ENCODE data around the gene GPR143.
"Not testable (repeated sequence)": the region's sequence is repeated elsewhere in the genome, so short reads cannot be mapped to it uniquely, and the experiment has no call there.

Gene GPR143

DNA sequence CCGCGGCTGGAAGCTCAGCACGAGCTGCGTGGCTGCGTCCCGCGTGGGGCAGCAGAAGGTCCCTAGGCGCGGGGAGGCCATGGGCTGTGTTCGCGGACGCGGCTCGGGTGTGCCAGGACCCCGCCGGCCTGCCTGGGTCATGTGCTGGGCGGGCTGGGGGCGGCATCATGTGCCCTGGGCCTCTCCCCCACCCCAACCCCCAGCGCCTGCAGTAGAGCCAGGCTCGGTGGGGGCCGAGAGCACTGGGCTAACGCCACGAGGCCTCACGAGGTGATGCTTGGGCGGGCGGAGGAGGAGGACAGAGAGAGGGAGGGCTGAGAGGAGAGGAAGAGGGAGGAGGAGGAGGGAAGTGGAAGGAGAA, at the start of gene GPR143:
Gene GPR143 (minus strand): TSS at position 111 of the 361 bp plus-strand sequence. CDS start 30 bp downstream, at position 81.
- no peak for ATAC-seq
- no peak for DNase-seq

GRCh38 chrX:9811086-9811485, 45.4 kb upstream of the GPR143 start:
- not testable (repeated sequence) for ATAC-seq

DNA sequence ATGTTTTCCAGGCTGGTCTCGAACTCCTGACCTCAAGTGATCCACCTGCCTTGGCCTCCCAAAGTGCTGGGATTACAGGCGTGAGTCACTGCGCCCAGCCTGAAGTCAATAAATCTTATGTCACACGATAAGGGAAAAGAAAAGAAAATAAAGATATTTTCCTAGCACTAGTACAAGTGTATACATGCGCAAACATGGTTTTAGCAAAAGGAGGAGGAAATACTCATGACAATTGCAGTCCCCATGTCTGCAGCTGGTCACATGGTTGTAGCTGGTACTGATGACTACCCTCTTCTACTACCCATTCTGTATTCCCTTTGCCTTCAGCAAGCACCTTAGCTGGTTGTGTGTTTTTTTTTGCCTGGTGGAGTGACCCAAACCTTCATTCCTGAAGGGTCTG, 44.2 kb upstream of the GPR143 start:
- not testable (repeated sequence) for DNase-seq, ATAC-seq

More at GRCh38 chrX:9811086-9811485, 45.4 kb upstream of the GPR143 start:
- DNase-seq = not testable (repeated sequence)

DNA sequence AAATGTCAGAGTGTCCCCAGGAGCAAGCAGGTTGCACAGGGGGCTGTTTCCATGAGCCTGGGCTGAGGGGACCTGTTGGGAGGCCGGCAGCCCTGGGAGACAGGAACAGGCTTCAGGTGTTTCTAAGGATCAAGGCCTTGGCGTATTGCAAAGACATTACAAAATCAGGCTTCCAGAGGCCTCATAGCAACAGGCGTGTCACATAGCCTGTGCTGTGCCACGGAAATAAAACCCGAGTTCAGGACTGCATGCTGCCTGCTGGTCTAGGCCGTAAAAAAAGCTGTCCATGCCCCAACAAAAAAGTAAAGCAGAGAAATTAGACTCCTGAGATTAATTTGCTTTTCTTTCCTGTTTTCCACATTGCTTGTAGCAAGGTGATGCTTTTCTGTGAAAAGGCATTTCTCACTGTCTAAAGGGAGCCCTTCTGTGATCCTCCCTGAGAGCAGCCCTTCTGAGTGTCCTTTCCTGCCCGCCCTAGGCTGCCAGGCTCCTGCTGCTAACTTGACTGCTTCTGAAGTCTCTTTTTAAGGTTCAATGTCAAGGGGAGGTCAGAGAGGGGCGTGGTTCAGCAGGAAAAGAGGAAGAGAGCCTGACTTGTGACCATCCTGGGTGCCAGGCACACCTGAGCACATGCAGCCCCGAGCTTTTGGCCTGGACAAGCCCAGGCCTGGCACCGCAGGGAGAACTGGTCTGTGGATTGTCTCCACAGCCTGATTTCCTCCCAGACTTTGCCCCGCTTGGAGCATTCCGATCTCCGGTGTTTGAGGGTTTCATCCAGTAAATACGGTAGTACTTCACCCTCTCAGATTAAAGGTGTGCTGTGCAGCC, 41.9 kb upstream of the GPR143 start:
- DNase-seq = no peak
- no peak for ATAC-seq

DNA sequence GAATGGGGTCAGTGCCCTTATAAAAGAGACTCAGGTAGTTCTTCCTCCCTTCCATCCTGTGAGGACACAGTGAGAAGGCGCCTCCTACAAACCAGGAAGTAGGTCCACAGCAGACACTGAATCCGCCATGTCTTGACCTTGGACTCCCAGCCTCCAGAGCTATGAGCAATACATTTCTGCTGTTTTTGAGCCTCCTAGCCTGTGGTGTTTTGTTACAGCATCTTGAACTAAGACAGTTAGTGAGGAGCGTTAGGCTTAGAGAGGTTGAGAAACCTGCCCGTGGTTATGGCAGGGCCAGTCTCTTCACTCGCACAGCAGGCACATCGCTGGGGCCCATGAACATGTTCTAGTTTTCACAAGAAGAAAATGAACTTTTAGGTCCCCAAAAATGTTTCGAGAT, 40.3 kb upstream of the GPR143 start:
- no peak for ATAC-seq
- DNase-seq = no peak

DNA sequence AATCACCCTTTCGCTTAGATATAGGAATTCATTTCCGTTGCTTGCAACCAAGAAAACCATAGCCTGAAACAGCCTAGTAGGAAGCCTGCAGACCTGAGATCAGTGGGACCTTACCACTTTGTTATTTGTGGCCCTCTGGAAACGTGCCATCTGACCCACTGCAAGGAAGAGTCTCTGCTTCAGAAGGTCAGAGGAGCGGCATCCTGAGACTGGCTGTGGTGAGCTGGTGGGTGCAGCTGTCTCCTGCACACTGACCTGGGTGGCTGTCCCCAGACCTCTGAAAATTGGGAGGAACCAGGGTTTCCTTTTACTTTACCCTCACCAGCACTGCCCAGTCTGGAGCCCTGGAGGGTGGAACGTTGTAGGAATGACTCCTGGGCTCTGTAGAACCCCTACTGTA, 38.8 kb upstream of the GPR143 start:
- ATAC-seq (no peak), DNase-seq (no peak)

- DNase-seq = no peak
- no peak for ATAC-seq
Measured at GRCh38 chrX:9802737-9803136, 37.1 kb upstream of the GPR143 start.

- ATAC-seq (no peak), DNase-seq (no peak)
Measured at GRCh38 chrX:9797384-9798360, 32.0 kb upstream of the GPR143 start.

DNA sequence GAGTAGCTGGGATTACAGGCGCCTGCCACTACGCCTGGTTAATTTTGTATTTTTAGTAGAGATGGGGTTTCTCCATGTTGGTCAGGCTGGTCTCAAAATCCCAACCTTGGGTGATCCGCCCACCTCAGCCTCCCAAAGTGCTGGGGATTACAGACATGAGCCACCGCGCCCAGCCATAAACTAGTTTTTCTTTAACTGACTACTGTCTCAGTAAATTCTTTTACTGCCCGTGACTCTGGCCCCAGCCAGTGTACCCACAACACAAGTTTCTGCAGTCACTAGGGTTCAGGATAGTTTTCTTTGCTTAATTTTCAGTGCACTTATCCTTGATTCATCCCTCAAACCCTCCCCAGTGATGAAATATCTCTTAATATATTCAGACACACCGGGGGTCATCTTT, 28.8 kb upstream of the GPR143 start:
- ATAC-seq = no peak
- DNase-seq = no peak

DNA sequence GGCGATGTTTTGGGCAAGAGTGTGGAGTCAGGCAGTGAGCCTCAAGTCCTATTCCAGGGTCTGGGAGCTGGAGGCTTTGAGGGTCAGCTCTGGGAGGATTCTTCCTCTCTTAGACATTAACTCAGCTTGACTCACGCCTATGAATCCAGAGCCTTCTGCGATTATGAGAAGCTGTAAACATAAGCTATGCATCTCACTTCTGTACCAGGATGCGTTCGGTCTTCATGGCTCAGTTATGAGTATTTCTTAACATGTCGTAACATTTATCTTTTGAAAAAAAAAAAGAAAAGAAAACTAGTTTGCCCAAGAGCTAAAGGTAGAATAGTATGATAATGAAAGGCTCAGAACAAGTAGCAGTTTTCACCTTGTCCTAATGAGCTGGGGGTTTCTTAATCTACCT, 25.2 kb upstream of the GPR143 start:
- DNase-seq (no peak), ATAC-seq (no peak)

DNA sequence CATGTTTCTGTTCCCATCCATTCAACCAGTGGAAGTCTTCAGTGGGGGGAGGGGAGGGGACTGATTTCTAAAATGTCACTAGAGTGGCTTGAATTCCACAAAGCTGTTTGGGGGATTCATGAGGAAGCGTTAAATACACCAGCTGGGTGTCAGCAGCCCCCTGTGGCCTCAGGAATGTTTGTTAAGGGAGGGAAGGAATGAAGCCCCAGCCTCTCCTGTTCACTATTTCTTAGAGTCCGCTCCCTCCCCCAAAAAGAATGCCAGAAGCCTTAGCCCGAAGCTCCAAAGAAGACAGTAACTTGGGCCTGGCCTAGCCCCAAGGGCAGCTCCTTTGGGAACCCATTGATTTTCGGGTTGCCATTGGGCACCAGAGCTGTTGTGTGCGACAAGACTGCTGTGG, 23.9 kb upstream of the GPR143 start:
- ATAC-seq = no peak
- DNase-seq = no peak

DNA sequence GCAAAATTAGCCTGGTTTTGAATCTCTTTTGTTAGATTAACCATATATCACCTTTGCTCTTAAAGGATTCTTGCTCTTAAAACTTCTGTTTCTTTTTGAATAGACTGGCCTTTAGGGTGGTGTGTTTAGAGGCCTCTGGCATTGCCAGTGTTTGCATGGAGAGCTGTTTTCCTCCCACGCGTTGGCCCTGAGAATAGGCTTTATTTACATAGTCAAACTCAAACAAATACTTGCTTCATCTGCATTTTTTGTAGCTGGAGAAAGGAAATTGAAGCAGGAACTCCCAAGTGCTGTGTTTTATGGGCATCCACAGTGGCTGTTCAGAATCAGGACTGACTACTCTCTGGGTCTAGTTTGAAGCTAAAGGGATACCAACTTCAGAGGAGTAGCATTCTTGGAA, 23.3 kb upstream of the GPR143 start:
- no peak for DNase-seq

GRCh38 chrX:9786798-9787635, 21.4 kb upstream of the GPR143 start:
- no peak for ATAC-seq
- no peak for DNase-seq

More for the DNA sequence above, 23.3 kb upstream of the GPR143 start:
- ATAC-seq = no peak

DNA sequence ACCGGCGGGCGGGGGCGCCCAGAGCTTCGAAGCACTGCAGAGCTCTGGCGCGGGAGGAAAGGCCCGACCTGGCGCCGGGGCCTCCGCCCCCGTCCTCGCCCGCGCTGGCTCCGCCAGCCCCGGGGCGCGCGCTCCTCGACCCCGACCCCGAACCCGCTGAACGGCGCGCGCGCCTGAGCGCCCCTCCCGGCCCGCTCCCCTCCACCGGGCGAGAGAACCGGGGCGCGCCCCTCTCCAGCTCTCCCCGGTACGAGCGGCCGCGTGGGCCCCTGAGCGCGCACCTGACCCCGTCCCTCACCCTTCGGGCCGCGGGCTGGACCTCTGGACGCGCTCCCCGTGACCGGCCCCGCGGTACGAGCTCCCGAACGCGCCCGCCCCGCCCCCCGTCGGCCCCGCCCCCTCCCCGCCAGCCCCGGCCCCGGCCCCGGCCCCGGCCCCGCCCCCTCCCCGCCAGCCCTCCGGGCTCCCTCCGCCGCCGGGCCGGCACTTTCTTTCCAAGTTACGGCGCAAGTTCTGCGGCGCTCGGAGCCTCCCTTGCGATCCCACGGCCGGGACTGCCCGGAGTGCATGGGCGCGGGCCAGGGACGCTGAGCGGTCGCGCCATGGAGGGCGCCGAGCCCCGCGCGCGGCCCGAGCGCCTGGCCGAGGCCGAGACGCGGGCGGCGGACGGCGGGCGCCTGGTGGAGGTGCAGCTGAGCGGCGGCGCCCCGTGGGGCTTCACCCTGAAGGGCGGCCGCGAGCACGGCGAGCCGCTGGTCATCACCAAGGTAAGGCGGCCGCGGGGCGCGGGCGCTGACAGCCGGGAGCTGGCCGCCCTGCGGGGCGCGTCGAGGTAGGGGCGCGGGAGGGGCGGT, 20.5 kb upstream of the GPR143 start, which contains the start of gene SHROOM2:
Gene SHROOM2 (plus strand): TSS at position 486 of the 854 bp plus-strand sequence. CDS start 117 bp downstream, at position 603.
- no peak for DNase-seq
- no peak for ATAC-seq

- DNase-seq = no peak
- ATAC-seq = no peak
Measured at GRCh38 chrX:9785254-9785943, 19.8 kb upstream of the GPR143 start.

DNA sequence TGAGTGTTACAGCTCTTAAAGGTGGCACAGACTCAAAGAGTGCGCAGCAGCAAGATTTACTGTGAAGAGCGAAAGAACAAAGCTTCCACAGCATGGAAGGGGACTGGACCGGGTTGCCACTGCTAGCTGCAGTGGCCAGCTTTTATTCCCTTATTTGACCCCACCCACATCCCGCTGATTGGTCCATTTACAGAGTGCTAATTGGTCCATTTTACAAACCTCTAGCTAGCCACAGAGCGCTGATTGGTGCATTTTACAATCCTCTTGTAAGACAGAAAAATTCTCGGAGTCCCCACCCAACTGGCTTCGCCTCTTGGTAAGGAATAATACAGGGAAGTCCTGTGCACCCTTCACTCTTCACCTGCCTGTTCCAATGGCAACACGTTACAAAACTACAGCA, 18.7 kb upstream of the GPR143 start:
- ATAC-seq (no peak), DNase-seq (no peak)

DNA sequence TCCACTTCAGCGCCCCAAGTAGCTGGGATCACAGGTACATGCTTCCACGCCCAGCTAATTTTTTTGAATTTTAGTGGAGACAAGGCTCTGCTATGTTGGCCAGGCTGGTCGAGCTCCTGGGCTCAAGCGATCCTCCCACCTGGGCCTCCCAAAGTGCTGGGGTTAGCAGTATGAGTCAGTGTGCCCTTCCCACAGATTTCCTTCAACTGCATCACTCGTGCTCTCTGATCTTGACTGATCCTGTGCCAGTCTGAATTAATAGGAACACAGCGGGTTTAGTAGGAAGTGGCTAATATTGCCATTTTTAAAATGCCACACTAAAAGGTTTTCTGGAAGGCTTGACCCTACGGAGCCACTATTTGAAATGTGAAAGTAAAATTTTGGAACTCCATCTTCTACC, 16.3 kb upstream of the GPR143 start:
- ATAC-seq (no peak), DNase-seq (no peak)

- no peak for DNase-seq
- ATAC-seq = no peak
Measured at GRCh38 chrX:9775930-9776329, 10.3 kb upstream of the GPR143 start.

DNA sequence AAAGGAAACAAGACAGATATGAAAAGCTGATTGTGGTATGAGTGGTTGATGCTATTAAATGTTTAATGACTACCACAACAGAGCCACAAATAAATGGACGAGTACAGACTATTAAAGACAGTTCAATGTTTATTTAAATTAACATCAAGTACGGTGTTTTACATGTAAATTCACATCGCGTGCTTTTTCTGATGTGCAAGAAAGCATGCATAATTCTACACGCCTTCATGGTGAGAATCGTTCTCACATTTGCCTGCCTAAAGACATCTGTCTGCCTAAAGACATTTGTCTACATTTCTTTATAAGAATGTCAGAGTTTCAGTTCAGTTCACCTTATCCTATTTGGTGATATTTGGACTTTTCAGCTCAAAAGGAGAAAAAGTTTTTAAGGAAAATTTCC, 7.3 kb upstream of the GPR143 start:
- ATAC-seq (no peak), DNase-seq (no peak)

- no peak for ATAC-seq
- DNase-seq = no peak
Measured at GRCh38 chrX:9770319-9770718, 4.7 kb upstream of the GPR143 start.

Measured in stimulated activated naive CD8-positive, alpha-beta T cell treated with anti-CD3 and anti-CD28 coated beads, Interleukin-15, Interleukin-2, amounts not matched to agents 100 U/mL and 50 U/mL, for 24 hours (primary cell).